NCI-H69 (cell line): ENCODE data around the gene ZNF521.

Experiments used
- DNase-seq: peaks from one replicate; lab custom pipeline; 2025; lab: John Stamatoyannopoulos, UW

Gene ZNF521

GRCh38 chr18:25351777-25352628, at the start of gene ZNF521:
Gene ZNF521, minus strand, starts transcription at chr18:25352166. Its CDS starts 1,220 bp downstream, at chr18:25350946.
- peak; percentile 99 for DNase-seq

GRCh38 chr18:25399554-25399953, 47.6 kb upstream of the ZNF521 start:
- no peak for DNase-seq

- DNase-seq, result peak; percentile 53
Observed at GRCh38 chr18:25392192-25392591, 40.2 kb upstream of the ZNF521 start.

- no peak for DNase-seq
Observed at GRCh38 chr18:25373432-25374179, 21.6 kb upstream of the ZNF521 start.

- DNase-seq, result no peak
Observed at GRCh38 chr18:25370391-25370790, 18.4 kb upstream of the ZNF521 start.

- peak; percentile 85 for DNase-seq
Observed at GRCh38 chr18:25365242-25365641, 13.3 kb upstream of the ZNF521 start.

- DNase-seq, result no peak
Observed at GRCh38 chr18:25364732-25365131, 12.8 kb upstream of the ZNF521 start.

- DNase-seq, result no peak
Observed at GRCh38 chr18:25360301-25360899, 8.4 kb upstream of the ZNF521 start.

- no peak for DNase-seq
Observed at GRCh38 chr18:25353080-25353479, 1.1 kb upstream of the ZNF521 start.

GRCh38 chr18:25352629-25353005, 651 bp upstream of the ZNF521 start:
- no peak for DNase-seq

- peak; percentile 64 for DNase-seq
Observed at GRCh38 chr18:25351280-25351775, 638 bp downstream of the ZNF521 start.

- DNase-seq, result peak; percentile 86
Observed at GRCh38 chr18:25350489-25351251, 1.3 kb downstream of the ZNF521 start.

- DNase-seq, result peak; percentile 71
Observed at GRCh38 chr18:25349926-25350487, 2.0 kb downstream of the ZNF521 start.

GRCh38 chr18:25349131-25349925, 2.6 kb downstream of the ZNF521 start:
- peak; percentile 71 for DNase-seq

- no peak for DNase-seq
Observed at GRCh38 chr18:25348386-25349130, 3.4 kb downstream of the ZNF521 start.

- peak; percentile 21 for DNase-seq
Observed at GRCh38 chr18:25346561-25346960, 5.4 kb downstream of the ZNF521 start.

GRCh38 chr18:25345081-25345866, 6.7 kb downstream of the ZNF521 start:
- DNase-seq, result peak; percentile 78

- no peak for DNase-seq
Observed at GRCh38 chr18:25341831-25342230, 10.1 kb downstream of the ZNF521 start.

- no peak for DNase-seq
Observed at GRCh38 chr18:25340762-25341161, 11.2 kb downstream of the ZNF521 start.
